ENCODE data around the gene NABP2.

Gene NABP2

GRCh38 chr12:56278905-56279304, 54.8 kb downstream of the NABP2 start:
- no peak for DNase-seq (ENCODE audit: low spot score)

All from iPS-NIHi11 (cell line).